Immature natural killer cell (primary cell): ENCODE data around the gene SLC6A19. TPM values are rescaled to one million over a fixed set of nuclear protein-coding genes. Genes with fewer than 3 reads are reported as not detected.
A peak's percentile ranks its signal among the peaks of the same experiment; 100 is the strongest.
"Not testable (repeated sequence)": the region's sequence is repeated elsewhere in the genome, so short reads cannot be mapped to it uniquely, and the experiment has no call there.

Source experiments
- DNase-seq, 3 donors: peaks; one replicate each; pipeline ENCODE4 v3.0.0; 2022; ENCODE audit warnings: mixed read lengths in 1 of 3
- H3K27ac Mint-ChIP-seq, 6 donors: one replicate each; pipeline ENCODE4 v1.8.0; 2020; ENCODE audit warnings: mixed read lengths in 6 of 6, mild to moderate bottlenecking in 5 of 6, inconsistent platforms in 4 of 6, moderate library complexity in 3 of 6
- H3K27me3 Mint-ChIP-seq, 3 donors: one replicate each; pipeline ENCODE4 v1.8.0; 2020 to 2021; ENCODE audit warnings: low read depth in 3 of 3, mild to moderate bottlenecking in 3 of 3, mixed read lengths in 3 of 3, moderate library complexity in 3 of 3, inconsistent platforms in 1 of 3
- H3K36me3 Mint-ChIP-seq, 3 donors: one replicate each; pipeline ENCODE4 v1.8.0; 2020; ENCODE audit warnings: mixed read lengths in 3 of 3, inconsistent platforms in 2 of 3, mild to moderate bottlenecking in 2 of 3
- H3K4me1 Mint-ChIP-seq, 2 donors: one replicate each; pipeline ENCODE4 v1.8.0; 2020; ENCODE audit warnings: inconsistent platforms in 2 of 2, mild to moderate bottlenecking in 2 of 2, mixed read lengths in 2 of 2, moderate library complexity in 1 of 2
- H3K4me3 Mint-ChIP-seq, 5 donors: one replicate each; pipeline ENCODE4 v1.8.0; 2020; ENCODE audit warnings: mild to moderate bottlenecking in 5 of 5, mixed read lengths in 5 of 5, inconsistent platforms in 3 of 5, moderate library complexity in 3 of 5
- H3K9me3 Mint-ChIP-seq, 6 donors: one replicate each; pipeline ENCODE4 v1.8.0; 2020; ENCODE audit warnings: mild to moderate bottlenecking in 6 of 6, mixed read lengths in 6 of 6, inconsistent platforms in 4 of 6, moderate library complexity in 3 of 6
- polyA plus RNA-seq, 3 donors: library from polyadenylated mRNA; unstranded; fragments of 300-500 nt; fragmentation: Illumina TruSeq; gene quantifications; one replicate each; pipeline ENCODE4 v1.2.3, GENCODE V29; 2021

Gene SLC6A19
- polyA plus RNA-seq, 3 donors from 2014 or later = not detected

GRCh38 chr5:1225081-1225480 is 23.7 kb downstream of the SLC6A19 start, which contains the start of gene SLC6A18:
SLC6A18 (plus strand) TSS chr5:1225381; CDS start chr5:1225478, 97 bp downstream.
- Mint-ChIP-seq H3K27me3 (peaks cover 7 to 16% (median 11%) of the 10 kb centered on the region in 3 donors), H3K36me3 (no peaks in the 10 kb centered on the region), H3K9me3 (peaks cover 0 to 1% (median 0%) of the 10 kb centered on the region in 6 donors), H3K4me3 (no peak within 1 kb of the TSS), H3K27ac (no peak within 1 kb of the TSS), H3K4me1 (peaks cover 8 to 11% of the 10 kb centered on the region in 2 donors)
- no peak for DNase-seq

GRCh38 chr5:1226231-1226630 is 24.8 kb downstream of the SLC6A19 start:
- Mint-ChIP-seq H3K4me3 (no peak overlapping the region), H3K27ac (no peak overlapping the region), H3K4me1 (peaks cover 8 to 11% of the 10 kb centered on the region in 2 donors), H3K36me3 (no peaks in the 10 kb centered on the region), H3K9me3 (peaks cover 0 to 1% (median 0%) of the 10 kb centered on the region in 6 donors), H3K27me3 (peaks cover 7 to 19% (median 11%) of the 10 kb centered on the region in 3 donors)
- DNase-seq = no peak

- no peak overlapping the region for H3K4me3 Mint-ChIP-seq
- H3K27me3 Mint-ChIP-seq = peaks cover 5 to 19% (median 11%) of the 10 kb centered on the region in 3 donors
- no peak overlapping the region for H3K27ac Mint-ChIP-seq
- H3K9me3 Mint-ChIP-seq = peaks cover 0 to 1% (median 0%) of the 10 kb centered on the region in 6 donors
- no peak for DNase-seq
- H3K4me1 Mint-ChIP-seq = peaks cover 8 to 11% of the 10 kb centered on the region in 2 donors
- no peaks in the 10 kb centered on the region for H3K36me3 Mint-ChIP-seq
Observed at GRCh38 chr5:1226839-1227581, 25.6 kb downstream of the SLC6A19 start.

- DNase-seq = peak in 1 of 3 donors; percentile 23
- peaks cover 8 to 11% of the 10 kb centered on the region in 2 donors for H3K4me1 Mint-ChIP-seq
- H3K27me3 Mint-ChIP-seq = peaks cover 5 to 19% (median 11%) of the 10 kb centered on the region in 3 donors
- H3K4me3 Mint-ChIP-seq = no peak overlapping the region
- H3K9me3 Mint-ChIP-seq = peaks cover 0 to 1% (median 0%) of the 10 kb centered on the region in 6 donors
- no peak overlapping the region for H3K27ac Mint-ChIP-seq
- H3K36me3 Mint-ChIP-seq = no peaks in the 10 kb centered on the region
Observed at GRCh38 chr5:1227667-1228066, 26.3 kb downstream of the SLC6A19 start.

- Mint-ChIP-seq H3K4me3 (no peak overlapping the region), H3K27me3 (peaks cover 5 to 19% (median 11%) of the 10 kb centered on the region in 3 donors), H3K27ac (no peak overlapping the region), H3K9me3 (peaks cover 0 to 1% (median 0%) of the 10 kb centered on the region in 6 donors), H3K36me3 (no peaks in the 10 kb centered on the region), H3K4me1 (peaks cover 8 to 11% of the 10 kb centered on the region in 2 donors)
- DNase-seq = no peak
Observed at GRCh38 chr5:1228120-1228519, 26.7 kb downstream of the SLC6A19 start.

- H3K4me1 Mint-ChIP-seq = peaks cover 8 to 11% of the 10 kb centered on the region in 2 donors
- H3K27me3 Mint-ChIP-seq = peaks cover 5 to 23% (median 11%) of the 10 kb centered on the region in 3 donors
- not testable (repeated sequence) for H3K9me3 Mint-ChIP-seq, H3K27ac Mint-ChIP-seq, DNase-seq, H3K4me3 Mint-ChIP-seq, H3K36me3 Mint-ChIP-seq
Observed at GRCh38 chr5:1229023-1229422, 27.6 kb downstream of the SLC6A19 start.

GRCh38 chr5:1229822-1230221 is 28.4 kb downstream of the SLC6A19 start:
- Mint-ChIP-seq H3K36me3 (no peaks in the 10 kb centered on the region), H3K27ac (no peak overlapping the region), H3K4me3 (no peak overlapping the region), H3K27me3 (peaks cover 5 to 23% (median 11%) of the 10 kb centered on the region in 3 donors), H3K4me1 (peaks cover 8 to 11% of the 10 kb centered on the region in 2 donors), H3K9me3 (peaks cover 0 to 1% (median 0%) of the 10 kb centered on the region in 6 donors)
- DNase-seq = no peak

- Mint-ChIP-seq H3K27ac (no peak overlapping the region), H3K36me3 (no peaks in the 10 kb centered on the region), H3K4me1 (peaks cover 8 to 11% of the 10 kb centered on the region in 2 donors), H3K27me3 (peaks cover 7 to 25% (median 11%) of the 10 kb centered on the region in 3 donors), H3K4me3 (no peak overlapping the region), H3K9me3 (peaks cover 0 to 1% (median under 1%) of the 10 kb centered on the region in 6 donors)
- DNase-seq = no peak
Observed at GRCh38 chr5:1230551-1230950, 29.2 kb downstream of the SLC6A19 start.

- H3K27me3 Mint-ChIP-seq = peaks cover 8 to 28% (median 12%) of the 10 kb centered on the region in 3 donors
Observed at GRCh38 chr5:1231354-1231905, 30.0 kb downstream of the SLC6A19 start.

GRCh38 chr5:1232780-1233179 is 31.4 kb downstream of the SLC6A19 start:
- H3K4me3 Mint-ChIP-seq = no peak overlapping the region
- DNase-seq = no peak
- peaks cover 6 to 22% (median 8%) of the 10 kb centered on the region in 3 donors for H3K27me3 Mint-ChIP-seq

More at GRCh38 chr5:1231354-1231905, 30.0 kb downstream of the SLC6A19 start:
- Mint-ChIP-seq H3K27ac (no peak overlapping the region), H3K9me3 (peaks cover 3 to 9% (median 5%) of the 10 kb centered on the region in 6 donors), H3K36me3 (no peaks in the 10 kb centered on the region), H3K4me1 (peaks cover 8 to 11% of the 10 kb centered on the region in 2 donors), H3K4me3 (no peak overlapping the region)
- DNase-seq = no peak

GRCh38 chr5:1235379-1235778 is 34.0 kb downstream of the SLC6A19 start:
- no peak overlapping the region for H3K27ac Mint-ChIP-seq
- DNase-seq = no peak
- H3K9me3 Mint-ChIP-seq = peaks cover 3 to 10% (median 5%) of the 10 kb centered on the region in 6 donors
- H3K36me3 Mint-ChIP-seq = no peaks in the 10 kb centered on the region
- no peaks in the 10 kb centered on the region for H3K4me1 Mint-ChIP-seq
- H3K4me3 Mint-ChIP-seq = no peak overlapping the region
- peaks cover 3 to 11% (median 4%) of the 10 kb centered on the region in 3 donors for H3K27me3 Mint-ChIP-seq

More at GRCh38 chr5:1232780-1233179, 31.4 kb downstream of the SLC6A19 start:
- Mint-ChIP-seq H3K9me3 (peaks cover 3 to 10% (median 5%) of the 10 kb centered on the region in 6 donors), H3K4me1 (peaks cover 5 to 7% of the 10 kb centered on the region in 2 donors), H3K36me3 (no peaks in the 10 kb centered on the region), H3K27ac (no peak overlapping the region)

- Mint-ChIP-seq H3K9me3 (peaks cover 3 to 10% (median 5%) of the 10 kb centered on the region in 6 donors), H3K27ac (no peak overlapping the region), H3K4me3 (no peak overlapping the region), H3K4me1 (no peaks in the 10 kb centered on the region), H3K27me3 (peaks cover 3 to 10% (median 6%) of the 10 kb centered on the region in 3 donors), H3K36me3 (no peaks in the 10 kb centered on the region)
- no peak for DNase-seq
Observed at GRCh38 chr5:1235838-1236237, 34.4 kb downstream of the SLC6A19 start.

- no peaks in the 10 kb centered on the region for H3K4me1 Mint-ChIP-seq
- no peaks in the 10 kb centered on the region for H3K36me3 Mint-ChIP-seq
- no peak overlapping the region for H3K27ac Mint-ChIP-seq
- no peak overlapping the region for H3K4me3 Mint-ChIP-seq
- H3K9me3 Mint-ChIP-seq = peaks cover 3 to 10% (median 5%) of the 10 kb centered on the region in 6 donors
- no peak for DNase-seq
- H3K27me3 Mint-ChIP-seq = peaks cover 3 to 10% (median 8%) of the 10 kb centered on the region in 3 donors
Observed at GRCh38 chr5:1239505-1240251, 38.3 kb downstream of the SLC6A19 start.
